Lung microvascular endothelial cell (primary cell): ENCODE results near the gene LARP1. TPM values are rescaled to one million over a fixed set of nuclear protein-coding genes. Genes with fewer than 3 reads are reported as not detected.
A peak's percentile ranks its signal among the peaks of the same experiment; 100 is the strongest.
"Not testable (repeated sequence)": the region's sequence is repeated elsewhere in the genome, so short reads cannot be mapped to it uniquely, and the experiment has no call there.

ENCODE experiments used
- DNase-seq, 2 donors: peaks; one replicate each; pipeline versions ENCODE4 v3.0.0 to v3.0.0-alpha.2; 2010; ENCODE audit warnings: low read depth in 2 of 2
- total RNA-seq: library from RNA; depleted of rRNA; stranded (reverse); fragments of >200 nt; gene quantifications from 2 replicates; pipeline ENCODE4 v1.2.1, GENCODE V29; 2014

LARP1 gene
- total RNA-seq, 1 donor from 2014 or later: 33.7 TPM

DNA sequence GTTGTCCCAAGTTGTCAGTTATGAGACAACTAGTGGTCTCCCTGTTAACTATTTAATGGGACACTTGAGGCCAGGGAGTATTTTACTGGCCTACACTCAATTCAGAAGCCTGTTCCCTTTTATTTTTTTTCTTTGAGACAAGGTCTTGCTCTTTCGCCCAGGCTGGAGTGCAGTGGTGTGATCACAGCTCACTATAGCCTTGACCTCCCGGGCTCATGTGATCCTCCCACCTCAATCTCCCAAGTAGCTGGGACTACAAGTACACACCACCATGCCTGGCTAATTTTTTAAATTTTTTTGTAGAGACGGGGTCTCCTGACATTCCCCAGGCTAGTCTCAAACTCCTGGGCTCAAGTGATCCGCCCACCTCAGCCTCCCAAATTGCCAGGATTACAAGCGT, 67.7 kb downstream of the LARP1 start:
- DNase-seq: not testable (repeated sequence)

DNA sequence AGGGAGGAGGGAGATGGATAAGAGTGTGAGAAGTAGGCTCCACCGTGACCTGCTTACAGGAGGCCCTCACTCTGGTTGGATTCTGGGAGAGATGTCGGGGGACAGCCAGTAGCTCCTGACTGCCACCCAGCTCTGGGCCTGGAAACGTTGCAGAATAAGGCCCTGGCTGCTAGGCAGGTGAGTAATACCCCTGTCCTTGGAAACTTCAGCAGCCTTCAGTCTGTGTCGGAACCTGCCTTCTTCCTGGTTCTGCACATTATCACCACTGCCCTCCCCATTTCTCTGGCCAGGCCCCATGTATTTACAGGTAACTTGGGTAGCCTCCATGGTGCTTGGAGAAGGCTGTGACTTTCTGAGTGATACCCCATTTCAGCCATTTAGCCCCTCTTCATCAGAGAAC, 68.4 kb downstream of the LARP1 start:
- DNase-seq: no peak

DNA sequence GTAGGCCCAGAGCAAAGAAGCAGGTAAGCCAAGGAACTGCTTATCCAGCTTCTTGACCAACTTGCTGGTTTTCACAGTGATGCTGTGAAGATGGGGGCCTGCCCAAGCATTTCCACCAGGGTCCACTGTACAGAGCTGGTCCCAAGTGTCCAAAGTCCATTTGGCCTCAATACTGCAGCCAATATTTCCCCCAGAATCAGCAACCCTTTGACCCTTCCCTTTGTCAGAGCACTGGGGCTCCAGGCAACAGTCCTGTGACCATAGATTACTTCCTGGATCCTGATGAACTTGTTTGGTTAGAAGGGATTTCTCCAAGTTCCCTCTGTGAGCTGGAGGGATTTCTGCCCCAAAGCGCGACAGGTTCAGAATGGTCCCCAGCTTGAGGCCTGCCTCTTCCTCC, 68.9 kb downstream of the LARP1 start:
- no peak for DNase-seq

DNA sequence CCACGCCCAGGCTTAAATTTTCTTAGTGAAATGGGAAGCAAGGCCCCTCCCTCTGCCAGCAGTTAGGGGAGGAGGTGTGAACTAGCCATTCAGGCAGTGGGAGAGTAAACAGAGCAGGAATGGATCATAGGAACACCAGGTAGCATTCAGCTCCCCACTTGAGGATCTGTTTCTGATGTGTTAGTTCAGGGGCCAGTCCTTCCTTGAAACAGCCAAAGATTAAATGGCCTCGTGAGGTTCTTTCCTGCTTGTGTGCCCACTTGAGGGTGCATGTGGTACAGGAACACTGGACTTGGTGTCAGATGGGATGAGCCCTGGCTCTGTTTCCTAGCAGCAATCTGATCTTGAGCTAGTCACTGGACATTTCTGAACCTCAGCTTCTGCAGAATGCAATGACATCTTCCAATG, 74.0 kb downstream of the LARP1 start:
- no peak for DNase-seq

DNA sequence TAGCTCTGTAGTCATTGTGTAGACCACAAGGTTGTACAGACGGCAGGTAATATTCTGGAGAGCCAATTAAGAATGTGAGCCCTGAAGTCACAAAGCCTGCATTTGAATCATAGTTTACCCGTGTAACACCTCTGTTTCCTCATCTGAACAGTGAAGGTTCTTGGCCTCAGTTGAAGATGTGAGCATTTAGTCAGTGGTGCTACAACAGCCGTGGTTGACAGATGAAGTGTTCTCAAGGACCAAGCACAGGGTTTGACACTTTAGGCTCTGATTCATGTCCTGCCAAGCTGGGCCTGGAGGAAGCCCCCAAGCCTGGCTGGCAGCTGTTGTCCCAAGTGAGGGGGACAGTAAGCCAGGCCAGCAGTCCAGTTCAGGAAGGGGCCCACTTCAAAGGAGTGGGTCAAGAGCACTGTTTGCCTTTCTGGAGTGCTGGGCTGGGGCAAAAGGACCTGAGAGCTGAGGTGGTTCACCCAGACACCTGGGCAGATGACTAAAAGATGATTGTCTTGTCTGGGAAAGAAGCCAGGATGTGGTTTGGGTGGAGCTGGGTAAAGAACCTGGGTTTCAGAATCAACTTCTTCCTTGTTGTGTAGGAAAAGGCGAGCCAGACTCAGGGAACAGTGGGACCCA, 74.5 kb downstream of the LARP1 start:
- no peak for DNase-seq

DNA sequence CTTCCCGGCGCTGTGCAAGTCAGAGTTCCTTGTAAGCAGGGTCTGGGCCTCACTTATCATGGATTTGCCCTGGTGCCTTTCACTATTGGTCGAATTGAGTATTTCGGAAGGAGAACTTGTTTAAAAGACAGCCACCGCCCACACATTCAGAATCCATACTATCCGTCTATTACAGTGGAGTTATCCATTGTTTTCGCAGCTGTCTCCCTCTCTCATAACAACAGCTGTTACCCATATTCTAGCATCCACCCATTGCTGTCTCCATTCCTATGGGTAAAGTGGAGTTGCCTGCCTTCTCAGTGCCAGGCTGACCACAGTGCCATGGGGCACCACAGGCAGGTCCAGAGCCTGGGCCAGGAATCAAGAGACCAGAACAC, 75.0 kb downstream of the LARP1 start:
- no peak for DNase-seq

DNA sequence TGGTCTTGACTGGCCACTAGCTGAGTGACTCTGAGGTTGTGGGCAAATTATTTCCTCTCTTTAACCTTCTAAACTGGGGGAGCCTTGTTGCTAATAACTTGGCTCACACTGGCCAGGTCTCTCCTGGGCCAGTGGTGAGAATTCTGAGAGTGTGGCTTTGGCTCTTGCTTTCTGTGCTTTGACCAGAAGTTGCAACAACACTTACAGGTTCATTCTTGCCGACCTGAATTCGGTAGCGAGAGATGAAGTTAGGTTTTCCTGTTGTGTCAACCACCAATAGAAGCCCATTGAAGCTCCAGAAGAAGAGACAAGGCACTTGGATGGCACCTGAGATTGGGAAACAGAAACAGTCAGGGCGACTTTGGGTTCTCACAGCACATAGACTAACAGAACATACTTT, 75.4 kb downstream of the LARP1 start:
- DNase-seq: no peak

DNA sequence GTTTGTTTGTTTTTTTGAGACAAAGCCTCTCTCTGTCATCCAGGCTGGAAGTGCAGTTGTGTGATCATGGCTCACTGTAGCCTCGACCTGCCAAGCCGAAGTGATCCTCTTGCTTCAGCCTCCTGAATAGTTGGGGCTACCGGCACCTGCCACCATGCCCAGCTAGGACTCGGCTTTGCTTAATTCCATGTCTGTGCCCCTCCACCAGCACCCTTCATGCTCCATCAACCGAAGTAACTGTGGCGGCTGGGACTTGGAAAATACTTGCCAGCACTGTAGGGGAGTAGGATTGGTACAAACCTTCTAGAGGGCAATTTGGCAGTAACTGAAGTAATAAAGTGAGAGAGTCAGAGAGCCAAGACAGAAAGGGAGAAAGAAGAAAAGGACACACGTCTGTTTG, 76.3 kb downstream of the LARP1 start:
- DNase-seq: no peak

DNA sequence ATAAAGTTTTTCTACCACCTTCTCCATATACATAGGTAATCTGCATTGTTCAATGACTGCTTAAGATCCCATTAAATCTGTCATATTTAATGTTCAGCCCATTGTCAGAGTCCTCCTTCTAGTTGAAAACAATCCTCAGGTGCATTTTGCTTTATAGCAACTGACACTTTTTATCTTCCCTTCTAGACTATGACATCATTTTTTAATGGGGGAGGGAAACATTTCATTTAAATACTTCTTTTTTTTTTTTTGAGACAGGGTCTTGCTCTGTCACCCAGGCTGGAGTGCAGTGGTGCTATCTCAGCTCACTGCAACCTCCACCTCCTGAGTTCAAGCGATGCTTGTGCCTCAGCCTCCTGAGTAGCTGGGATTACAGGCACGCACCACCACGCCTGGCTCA, 77.6 kb downstream of the LARP1 start:
- DNase-seq: not testable (repeated sequence)

DNA sequence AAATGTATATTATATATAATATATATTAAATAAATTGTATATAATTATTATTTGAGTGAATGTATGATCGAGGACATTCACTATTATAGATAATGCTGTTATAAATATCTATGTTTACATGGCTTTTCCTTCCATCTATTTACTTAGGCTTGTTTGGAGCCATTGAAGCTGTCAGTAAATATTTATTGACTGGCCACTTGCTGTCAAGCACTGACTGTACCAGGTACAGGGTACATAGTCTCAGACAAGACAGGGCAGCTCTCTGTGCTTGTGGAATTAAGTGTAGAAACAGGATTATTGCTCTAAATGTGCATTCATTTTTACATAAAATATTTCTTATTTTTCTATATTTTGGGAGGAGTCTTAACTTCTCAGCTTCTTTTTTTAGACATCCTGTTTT, 78.9 kb downstream of the LARP1 start:
- DNase-seq: no peak

DNA sequence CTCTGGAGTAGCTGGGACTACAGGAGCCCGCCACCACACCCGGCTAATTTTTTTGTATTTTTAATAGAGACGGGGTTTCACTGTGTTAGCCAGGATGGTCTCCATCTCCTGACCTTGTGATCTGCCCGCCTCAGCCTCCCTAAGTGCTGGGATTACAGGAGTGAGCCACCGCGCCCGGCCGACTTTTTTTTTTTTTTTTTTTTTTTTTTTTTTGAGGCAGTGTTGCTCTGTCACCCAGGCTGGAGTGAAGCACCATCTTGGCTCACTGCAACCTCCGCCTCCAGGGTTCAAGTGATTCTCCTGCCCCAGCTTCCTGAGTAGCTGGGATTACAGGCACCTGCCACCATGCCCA, 80.5 kb downstream of the LARP1 start:
- not testable (repeated sequence) for DNase-seq

DNA sequence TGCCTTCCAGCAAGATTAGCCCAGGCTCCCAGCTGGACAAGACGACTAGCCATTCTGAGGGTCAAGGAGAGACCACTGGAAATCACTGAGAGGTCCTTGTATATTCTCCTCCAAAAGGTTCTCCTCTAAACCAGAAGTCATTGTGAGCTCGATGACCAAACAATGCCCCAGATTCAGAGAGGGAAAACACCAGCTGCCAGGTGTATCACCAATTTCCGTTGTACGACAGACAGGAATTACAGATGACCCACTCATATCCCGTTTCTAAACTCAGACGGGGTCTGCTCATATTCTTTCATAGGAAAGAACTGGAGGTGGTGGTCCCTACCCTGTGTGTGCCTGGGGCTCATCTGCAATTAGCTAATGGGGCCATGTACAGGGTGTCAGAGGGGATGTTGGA, 81.0 kb downstream of the LARP1 start:
- DNase-seq: peak in 1 of 2 donors; percentile 60

DNA sequence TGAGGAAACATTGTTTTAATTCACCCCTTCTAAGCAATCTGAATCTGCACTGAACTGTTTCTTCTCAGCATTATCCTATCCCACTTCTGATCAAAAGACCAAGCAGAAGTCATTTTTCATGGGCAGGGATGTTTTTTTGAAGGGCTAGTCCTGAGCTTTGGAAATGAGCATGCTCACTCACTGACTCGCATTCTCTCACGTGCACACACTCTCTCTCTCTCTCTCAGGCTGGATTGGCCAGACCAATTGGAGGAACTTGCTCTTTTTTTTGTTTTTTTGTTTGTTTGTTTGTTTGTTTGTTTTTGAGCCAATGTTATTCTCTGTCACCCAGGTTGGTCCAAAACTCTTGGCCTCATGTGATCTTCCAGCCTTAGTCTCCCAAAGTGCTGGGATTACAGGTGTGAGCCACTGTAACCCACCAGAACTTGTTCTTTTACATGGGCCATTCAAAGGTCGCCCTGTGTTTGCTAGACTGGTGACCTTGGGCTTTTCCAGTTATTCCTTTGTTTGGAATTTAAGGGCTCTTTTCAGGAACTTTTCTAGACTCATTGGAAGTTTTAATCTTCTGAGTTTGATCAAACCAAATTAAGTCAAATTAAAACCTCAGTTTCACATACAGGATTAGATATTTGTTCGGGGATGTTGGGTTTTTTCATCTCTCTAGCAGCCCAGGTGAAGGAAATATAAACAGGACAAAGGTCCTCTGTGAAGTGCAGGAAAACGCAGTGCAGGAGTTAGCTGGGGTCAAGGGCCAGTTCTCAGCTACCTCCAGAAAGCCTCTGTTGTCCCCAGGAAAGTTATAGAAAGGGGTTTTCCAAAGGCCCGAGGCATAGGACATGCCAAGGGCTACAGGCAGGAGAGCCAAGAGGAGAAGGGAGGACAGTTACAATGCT, 82.1 kb downstream of the LARP1 start:
- no peak for DNase-seq

DNA sequence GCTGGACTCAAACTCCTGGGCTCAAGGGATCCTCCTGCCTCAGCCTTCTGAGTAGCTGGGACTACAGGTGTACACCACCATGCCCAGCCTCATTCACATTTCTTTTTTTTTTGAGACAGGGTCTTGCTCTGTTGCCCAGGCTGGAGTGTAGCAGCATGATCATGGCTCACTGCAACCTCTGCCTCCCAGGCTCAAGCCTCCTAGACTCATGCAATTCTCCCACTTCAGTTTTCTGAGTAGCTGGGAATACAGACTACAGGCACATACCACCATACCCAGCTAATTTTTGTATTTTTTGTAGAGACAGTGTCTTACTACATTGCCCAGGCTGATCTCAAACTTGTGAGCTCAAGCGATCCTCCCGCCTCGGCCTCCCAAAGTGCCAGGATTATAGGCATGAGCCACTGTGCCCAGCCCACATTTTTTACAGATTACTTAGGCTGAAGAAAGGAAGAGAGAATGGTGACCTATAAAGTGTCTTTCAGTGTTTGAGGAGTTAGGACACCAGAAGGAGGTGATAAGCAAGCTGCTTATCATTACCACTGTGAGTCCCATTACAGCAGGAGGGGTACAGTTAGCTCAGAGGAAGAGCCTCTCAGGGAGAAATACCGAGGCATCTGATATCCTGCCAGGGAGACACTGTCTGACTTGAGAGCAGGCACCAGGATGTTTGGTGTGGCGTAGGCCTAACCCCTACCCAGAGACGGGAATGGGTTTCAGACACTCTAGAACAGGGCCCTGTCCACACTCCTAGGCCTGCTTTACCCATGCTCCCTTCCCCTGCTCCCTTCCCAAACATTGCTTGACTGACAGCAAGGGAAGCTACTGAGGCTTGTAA, 85.5 kb downstream of the LARP1 start:
- DNase-seq: no peak

DNA sequence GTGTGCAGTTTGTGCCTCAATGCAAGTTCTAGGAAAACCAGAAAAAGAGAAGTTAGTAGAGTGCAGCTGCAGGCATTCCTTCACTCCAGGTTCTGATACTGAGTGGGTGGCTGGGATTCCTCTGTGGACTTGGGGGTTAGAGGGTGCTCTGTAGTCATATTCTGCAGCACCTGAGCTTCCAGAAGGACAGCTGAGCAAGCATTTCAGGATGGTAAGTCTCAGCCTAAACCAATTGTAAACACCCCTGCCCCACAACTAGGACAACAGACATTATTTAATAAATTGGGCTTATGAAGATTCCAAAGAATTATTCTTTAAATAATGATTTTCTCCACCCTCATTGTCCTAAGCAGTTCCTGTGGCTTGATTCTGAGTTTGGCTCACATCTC, 86.1 kb downstream of the LARP1 start:
- no peak for DNase-seq

DNA sequence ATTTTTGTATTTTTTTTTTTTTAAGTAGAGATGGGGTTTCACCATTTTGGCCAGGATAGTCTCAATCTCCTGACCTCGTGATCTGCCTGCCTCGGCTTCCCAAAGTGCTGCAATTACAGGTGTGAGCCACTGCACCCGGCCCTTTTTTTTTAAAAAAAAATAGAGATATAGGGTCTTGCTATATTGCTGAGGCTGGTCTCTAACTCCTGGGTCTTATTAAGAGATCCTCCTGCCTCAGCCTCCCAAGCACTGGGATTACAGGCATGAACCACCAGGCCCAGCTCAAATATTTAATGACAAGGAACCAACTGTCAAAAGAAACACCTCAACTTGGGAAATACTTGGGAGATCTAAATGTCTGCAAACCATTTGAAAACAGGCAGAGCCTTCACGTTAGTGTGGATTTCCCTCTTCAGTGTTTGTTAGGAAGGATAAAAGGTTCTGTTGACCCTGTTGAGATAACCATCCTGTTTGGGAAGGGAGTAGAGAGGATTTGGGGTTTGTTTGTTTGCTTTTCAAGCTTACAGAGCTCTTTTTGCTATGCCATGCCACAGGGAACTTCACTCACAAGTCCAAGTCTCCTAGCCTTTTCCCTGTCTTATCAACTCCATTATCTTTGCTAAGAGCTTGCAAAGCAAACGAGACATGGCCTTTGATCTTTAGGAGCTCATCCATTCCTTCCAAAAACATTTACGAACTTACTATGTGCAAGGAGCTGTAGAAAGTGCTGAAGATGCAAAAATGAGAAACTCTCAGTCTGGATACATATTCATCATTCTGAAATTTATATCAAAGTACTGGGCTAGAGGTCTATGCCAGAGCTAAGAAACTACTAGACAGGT, 87.7 kb downstream of the LARP1 start:
- no peak for DNase-seq

DNA sequence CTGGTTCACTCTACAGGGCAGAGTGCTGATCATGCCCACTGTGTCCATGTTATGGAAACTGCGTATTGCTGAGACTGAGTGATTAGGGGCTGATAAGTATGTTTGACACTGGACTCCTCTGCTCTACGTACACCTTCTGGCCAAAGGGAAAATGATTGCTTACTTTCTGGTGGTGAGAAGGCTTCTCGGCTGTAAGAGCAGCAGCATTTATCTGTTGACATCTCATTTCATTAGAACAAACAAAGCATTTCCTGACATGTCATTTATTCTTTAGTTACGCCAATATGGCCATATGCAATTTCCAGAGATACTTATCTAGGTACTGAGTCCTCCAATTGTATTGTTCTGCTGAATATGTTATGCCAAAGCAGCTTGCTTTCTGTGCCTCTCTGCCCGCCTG, 89.6 kb downstream of the LARP1 start:
- peak; percentile 34 to 61 for DNase-seq

DNA sequence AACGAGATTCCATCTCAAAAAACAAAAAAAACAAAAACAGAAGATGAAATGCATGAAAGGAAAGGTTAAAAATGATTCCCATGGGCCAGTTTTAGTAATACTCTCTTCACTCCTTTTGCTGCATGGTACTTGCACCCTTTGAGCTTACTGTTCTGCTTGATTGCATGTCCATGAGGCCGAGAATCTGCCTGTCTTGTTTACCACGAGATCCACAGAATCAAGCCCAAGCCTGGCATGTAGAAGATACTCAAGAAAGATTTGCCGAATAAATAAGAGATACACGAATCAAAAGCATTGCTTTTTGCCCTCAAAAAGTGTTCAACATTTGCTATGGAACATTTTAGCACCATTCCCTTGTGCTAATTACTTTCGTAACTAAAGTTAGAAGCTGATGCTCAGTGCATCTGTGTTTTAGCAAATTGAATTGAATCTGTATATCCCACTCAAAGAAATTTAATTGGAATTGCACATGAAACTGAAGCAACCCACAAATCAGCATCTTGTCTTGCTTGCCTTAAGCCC, 94.1 kb downstream of the LARP1 start:
- DNase-seq: no peak

DNA sequence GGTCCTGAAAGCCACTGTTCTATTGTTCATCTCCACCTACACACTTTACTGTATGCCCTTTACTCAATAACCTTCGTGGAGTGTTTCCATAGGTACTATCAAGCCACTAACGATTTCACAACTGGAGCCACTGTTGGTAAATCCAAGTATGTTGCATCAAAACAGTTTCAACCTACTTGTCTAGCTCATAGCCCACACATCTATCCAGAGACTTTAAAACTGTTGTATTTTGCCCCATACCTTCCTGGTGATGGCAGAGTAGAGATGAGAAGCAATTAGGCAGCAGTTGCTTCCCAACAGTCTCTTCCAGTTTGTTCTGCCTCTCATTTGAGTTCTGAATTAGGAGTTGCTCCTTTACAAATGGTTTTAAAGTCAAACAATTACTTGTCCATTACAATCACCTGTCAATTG, 94.6 kb downstream of the LARP1 start:
- DNase-seq: peak in 1 of 2 donors; percentile 27

DNA sequence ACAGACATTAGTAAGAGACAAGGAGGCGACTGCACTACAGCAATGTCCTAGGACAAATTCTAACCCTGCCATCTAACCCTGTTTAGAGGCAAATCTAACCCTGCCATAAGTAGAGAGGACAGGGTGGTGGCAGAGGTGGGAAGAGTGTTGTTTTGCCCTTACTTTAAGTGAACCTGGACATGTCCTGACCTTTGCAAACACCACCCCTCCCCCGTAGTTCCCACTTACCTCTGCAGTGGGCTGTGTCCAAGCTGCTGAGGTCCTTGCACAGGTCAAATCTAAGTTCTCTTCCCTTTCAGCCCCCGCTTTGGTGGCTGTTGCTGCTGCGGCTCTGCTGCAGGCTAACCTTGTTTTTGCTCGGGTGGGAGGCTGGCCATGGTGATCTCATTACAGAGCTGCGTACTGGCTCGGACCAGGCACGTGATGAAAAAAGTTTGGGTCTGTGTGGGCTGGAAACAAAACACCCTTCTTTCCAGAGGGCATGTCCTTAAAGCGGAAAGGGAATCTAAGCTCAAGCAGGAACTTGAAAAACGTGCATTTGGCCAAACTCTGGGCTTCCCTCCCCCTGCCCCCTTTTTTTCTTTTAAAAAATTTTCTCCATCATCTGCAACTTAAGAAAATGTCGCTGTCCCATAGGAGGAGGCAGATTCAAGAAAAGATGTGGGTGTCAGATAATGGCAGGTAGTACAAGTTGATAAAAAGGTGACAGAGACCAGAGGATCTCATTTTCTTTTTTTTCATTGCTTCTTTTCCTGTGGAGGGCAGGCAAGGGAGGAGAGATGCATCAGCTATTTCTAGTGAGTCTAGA, 95.3 kb downstream of the LARP1 start, which contains the start of gene FAXDC2:
Gene FAXDC2, minus strand, starts transcription at position 349 of the 808 bp plus-strand sequence. CDS start 12,425 bp downstream, outside the sequence.
- peak; percentile 77 to 90 for DNase-seq
